Measurements from ENCODE around the gene LRMDA.

The LRMDA gene

GRCh38 chr10:75475460-75476182 is 44.2 kb downstream of the LRMDA start:
- no peak for TF ChIP-seq CTCF (conservative IDR thresholded peaks at IDR 0.05)
- H3K27ac ChIP-seq, result no peak overlapping the region

- no peak overlapping the region for H3K27ac ChIP-seq
- no peak for TF ChIP-seq CTCF (conservative IDR thresholded peaks at IDR 0.05)
These were observed 45.1 kb downstream of the LRMDA start for GRCh38 chr10:75476569-75476968.

- no peak for TF ChIP-seq CTCF (conservative IDR thresholded peaks at IDR 0.05)
- no peak overlapping the region for H3K27ac ChIP-seq
These were observed 45.6 kb downstream of the LRMDA start for GRCh38 chr10:75476985-75477384.

- H3K27ac ChIP-seq, result no peak overlapping the region
- no peak for TF ChIP-seq CTCF (conservative IDR thresholded peaks at IDR 0.05)
These were observed 46.3 kb downstream of the LRMDA start for GRCh38 chr10:75477680-75478079.

- TF ChIP-seq CTCF (conservative IDR thresholded peaks at IDR 0.05), result no peak
- no peak overlapping the region for H3K27ac ChIP-seq
These were observed 49.0 kb downstream of the LRMDA start for GRCh38 chr10:75480374-75480773.

- no peak for TF ChIP-seq CTCF (conservative IDR thresholded peaks at IDR 0.05)
- H3K27ac ChIP-seq, result no peak overlapping the region
These were observed 51.8 kb downstream of the LRMDA start for GRCh38 chr10:75483188-75483587.

GRCh38 chr10:75484717-75485116 is 53.3 kb downstream of the LRMDA start:
- H3K27ac ChIP-seq, result no peak overlapping the region
- TF ChIP-seq CTCF (conservative IDR thresholded peaks at IDR 0.05), result no peak

Measured in VCaP (cell line).